AG10803 (cell line): ENCODE results near the gene NHP2.

ENCODE experiments used
- DNase-seq: peaks from one replicate; pipeline ENCODE4 v3.0.0; 2010; ENCODE audit warnings: low read depth
- H3K4me3 ChIP-seq: 2 replicates; pipeline ENCODE4 v1.5.1; 2011; ENCODE audit warnings: mild to moderate bottlenecking, low read length, control low read depth
- CTCF ChIP-seq: conservative IDR thresholded peaks from 2 replicates; pipeline ENCODE4 v1.5.1; 2011; ENCODE audit warnings: mild to moderate bottlenecking, low read length, control low read depth, inconsistent platforms

The NHP2 gene

GRCh38 chr5:178152491-178153444, 917 bp downstream of the NHP2 start:
- peak overlapping the region; percentile 84 for H3K4me3 ChIP-seq
- DNase-seq, result no peak
- no peak for TF ChIP-seq CTCF

GRCh38 chr5:178150977-178151734, 2.5 kb downstream of the NHP2 start:
- no peak overlapping the region for H3K4me3 ChIP-seq
- no peak for DNase-seq
- TF ChIP-seq CTCF, result no peak

GRCh38 chr5:178149199-178149932, 4.3 kb downstream of the NHP2 start:
- no peak for TF ChIP-seq CTCF
- peak; percentile 12 for DNase-seq
- H3K4me3 ChIP-seq, result no peak overlapping the region

- TF ChIP-seq CTCF, result no peak
- no peak overlapping the region for H3K4me3 ChIP-seq
- DNase-seq, result no peak
Observed at GRCh38 chr5:178147406-178147805, 6.3 kb downstream of the NHP2 start.

- DNase-seq, result peak; percentile 26
- no peak overlapping the region for H3K4me3 ChIP-seq
- peak; percentile 67 for TF ChIP-seq CTCF
Observed at GRCh38 chr5:178145965-178146820, 7.5 kb downstream of the NHP2 start.

GRCh38 chr5:178143901-178144300, 9.8 kb downstream of the NHP2 start:
- DNase-seq, result peak; percentile 76
- no peak overlapping the region for H3K4me3 ChIP-seq
- TF ChIP-seq CTCF, result no peak
